ENCODE data around the gene MSANTD2. TPM values are rescaled to one million over a fixed set of nuclear protein-coding genes. Genes with fewer than 3 reads are reported as not detected.

Gene MSANTD2
- total and polyA plus RNA-seq, 12 donors, result 2.4 to 15.9 (median 3.4) TPM

- H3K27me3 ChIP-seq, result peaks cover 0 to 78% (median 74%) of the 10 kb centered on the region in 7 donors
- ATAC-seq (no peak), DNase-seq (no peak)
- TF ChIP-seq CTCF (IDR thresholded peaks at IDR 0.05), result no peak
- H3K9me3 ChIP-seq, result no peaks in the 10 kb centered on the region
- H3K4me3 ChIP-seq, result peak overlapping the region in 2 of 10 donors; percentile 53 to 65
- 32 to 50% methylated on average over 44 of the region's 44 CpGs for WGBS, 2 donors
- no peaks in the 10 kb centered on the region for H3K36me3 ChIP-seq
- H3K4me1 ChIP-seq, result peaks cover 3 to 65% (median 53%) of the 10 kb centered on the region in 9 donors
- intact Hi-C loops (cut with DNase I), result loop anchor here in 1 of 10 donors (10.0 kb wide), 1 partner anchor 81 kb away; no protein-coding TSS in a partner anchor
- no peak overlapping the region for H3K27ac ChIP-seq
These were observed 54.9 kb downstream of the MSANTD2 start for GRCh38 chr11:124745270-124745834.

- Histone ChIP-seq H3K36me3 (no peaks in the 10 kb centered on the region), H3K27me3 (peaks cover 0 to 73% (median 61%) of the 10 kb centered on the region in 7 donors)
- no peak for ATAC-seq
These were observed 57.2 kb downstream of the MSANTD2 start for GRCh38 chr11:124743050-124743449.

DNA sequence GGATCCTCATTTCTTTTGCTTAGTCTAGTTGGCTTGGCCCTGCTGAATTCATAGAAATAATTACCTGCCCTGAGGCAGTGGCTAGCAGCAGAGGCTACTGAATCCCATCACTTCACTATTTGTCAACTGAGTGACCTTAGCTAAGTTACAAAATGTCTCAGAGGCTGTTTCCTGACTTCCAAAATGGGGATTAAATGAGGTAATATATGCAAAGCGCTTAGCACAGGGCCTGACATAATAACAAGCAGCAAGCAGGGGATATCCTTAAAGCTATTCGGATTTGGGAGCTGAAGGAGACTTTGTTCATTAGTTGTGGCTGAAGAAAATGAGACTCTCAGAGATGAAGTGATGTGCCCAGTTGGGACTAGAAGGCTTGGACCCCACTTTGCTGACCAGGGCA is 57.7 kb downstream of the MSANTD2 start:
- 70% methylated on average over 2 of the region's 2 CpGs for WGBS, 2 donors
- TF ChIP-seq CTCF (IDR thresholded peaks at IDR 0.05), result no peak
- DNase-seq (no peak), ATAC-seq (no peak)
- Histone ChIP-seq H3K9me3 (no peaks in the 10 kb centered on the region), H3K4me3 (no peak overlapping the region), H3K27me3 (peaks cover 0 to 68% (median 56%) of the 10 kb centered on the region in 7 donors), H3K4me1 (peaks cover 3 to 63% (median 39%) of the 10 kb centered on the region in 9 donors), H3K27ac (no peak overlapping the region), H3K36me3 (no peaks in the 10 kb centered on the region)
- intact Hi-C loops (cut with DNase I), result loop anchor here in 6 of 10 donors (5.0 to 10.0 kb wide), 3 partner anchors 70 to 78 kb away; partner anchors contain the start of genes SIAE (in 4 of the 6) and SPA17 (in 4 of the 6)

More at GRCh38 chr11:124743050-124743449, 57.2 kb downstream of the MSANTD2 start:
- Histone ChIP-seq H3K9me3 (no peaks in the 10 kb centered on the region), H3K4me1 (peaks cover 3 to 63% (median 39%) of the 10 kb centered on the region in 9 donors), H3K27ac (no peak overlapping the region), H3K4me3 (no peak overlapping the region)
- intact Hi-C loops (cut with DNase I), result loop anchor here in 6 of 10 donors (5.0 to 10.0 kb wide), 3 partner anchors 71 to 78 kb away; partner anchors contain the start of genes SIAE (in 4 of the 6) and SPA17 (in 4 of the 6)
- WGBS, 2 donors, result 57 to 72% methylated on average over 6 of the region's 6 CpGs
- no peak for DNase-seq
- TF ChIP-seq CTCF (IDR thresholded peaks at IDR 0.05), result no peak

DNA sequence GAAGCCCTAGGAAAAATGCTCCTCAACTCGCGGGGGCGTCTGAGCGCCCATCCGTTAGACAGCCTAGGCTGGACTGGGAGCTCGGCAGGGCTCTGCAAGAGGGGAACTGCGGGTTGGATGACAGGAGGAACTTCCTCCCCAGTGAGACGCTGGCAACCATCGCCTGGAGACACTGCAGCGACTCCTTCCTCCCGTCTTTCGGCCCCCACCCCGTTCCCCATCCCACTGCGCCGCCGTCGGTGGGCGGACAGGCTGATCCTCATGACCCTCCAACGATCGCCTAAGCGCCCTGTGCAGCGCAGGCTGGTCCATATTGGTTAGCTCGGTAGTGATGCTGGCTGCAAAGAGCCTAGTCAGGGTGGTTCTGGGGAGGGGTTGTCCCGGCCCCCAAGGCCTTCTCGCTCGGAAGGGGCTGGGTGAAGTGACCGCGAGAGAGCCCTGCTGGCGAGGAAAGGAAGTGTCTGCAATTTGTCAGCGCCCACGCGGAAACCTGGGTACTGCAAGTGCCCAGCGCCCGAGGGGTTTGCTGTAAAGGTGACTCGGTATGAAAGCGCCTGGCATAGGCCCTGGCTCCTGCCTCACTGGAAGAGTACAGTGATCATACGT is 59.8 kb downstream of the MSANTD2 start:
- 2% methylated on average over 37 of the region's 37 CpGs for WGBS, 2 donors
- DNase-seq (peak in 1 of 2 donors; percentile 43), ATAC-seq (peak; percentile 37 to 71 (median 44))
- peak overlapping the region in 5 of 10 donors; percentile 16 to 54 (median 30) for H3K27ac ChIP-seq
- H3K4me3 ChIP-seq, result peak overlapping the region; percentile 48 to 69 (median 62)
- peaks cover 0 to 50% (median 34%) of the 10 kb centered on the region in 7 donors for H3K27me3 ChIP-seq
- intact Hi-C loops (cut with DNase I), result loop anchor here in 6 of 10 donors (5.0 to 10.0 kb wide), 3 partner anchors 68 to 76 kb away; partner anchors contain the start of genes SIAE (in 4 of the 6) and SPA17 (in 4 of the 6)
- TF ChIP-seq CTCF (IDR thresholded peaks at IDR 0.05), result peak; percentile 19 to 66 (median 50)
- H3K4me1 ChIP-seq, result peaks cover 0 to 41% (median 20%) of the 10 kb centered on the region in 9 donors
- H3K9me3 ChIP-seq, result no peaks in the 10 kb centered on the region
- H3K36me3 ChIP-seq, result no peaks in the 10 kb centered on the region
